NCI-H2171 treated with DMSO at 0.1 percent for 48 hours (cell line): ENCODE measurements around the gene NOL4L.

Experiments
- DNase-seq: peaks from one replicate; lab custom pipeline; 2025; lab: John Stamatoyannopoulos, UW

Gene NOL4L

GRCh38 chr20:32560989-32561830 is 23.9 kb downstream of the NOL4L start:
- DNase-seq: peak; percentile 94

- no peak for DNase-seq
Measured at GRCh38 chr20:32560482-32560988, 24.6 kb downstream of the NOL4L start.

DNA sequence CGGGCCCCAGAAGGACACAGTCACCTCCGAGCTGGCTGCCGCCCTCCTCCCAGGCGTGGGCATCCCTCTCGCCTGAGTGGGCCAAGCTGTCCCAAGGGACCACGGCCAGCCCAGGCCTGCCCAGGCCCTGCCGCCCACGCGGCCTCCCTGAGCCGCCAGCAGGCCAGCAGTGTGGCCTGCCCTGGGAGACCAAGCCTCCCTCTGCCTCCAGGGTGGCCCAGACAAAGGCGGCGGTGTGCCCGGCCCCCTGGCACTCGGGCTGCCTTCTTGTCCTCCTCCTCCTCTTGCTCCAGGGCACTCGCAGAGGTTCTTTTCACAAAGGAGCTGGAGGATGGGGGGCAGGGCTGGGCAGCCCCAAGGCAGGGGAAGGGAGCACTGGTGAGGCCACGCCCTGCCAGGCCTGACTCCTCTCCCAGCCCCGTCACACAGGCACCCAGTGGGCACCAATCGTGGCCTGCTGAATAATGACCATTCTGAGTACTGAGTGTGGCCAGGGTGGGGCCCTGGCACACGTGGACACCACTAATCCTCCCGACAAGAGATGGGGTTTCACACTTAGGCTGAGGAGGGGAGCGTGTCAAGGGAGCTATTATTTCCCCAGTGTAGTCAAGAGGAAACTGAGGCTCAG is 25.3 kb downstream of the NOL4L start:
- DNase-seq: peak; percentile 51

DNA sequence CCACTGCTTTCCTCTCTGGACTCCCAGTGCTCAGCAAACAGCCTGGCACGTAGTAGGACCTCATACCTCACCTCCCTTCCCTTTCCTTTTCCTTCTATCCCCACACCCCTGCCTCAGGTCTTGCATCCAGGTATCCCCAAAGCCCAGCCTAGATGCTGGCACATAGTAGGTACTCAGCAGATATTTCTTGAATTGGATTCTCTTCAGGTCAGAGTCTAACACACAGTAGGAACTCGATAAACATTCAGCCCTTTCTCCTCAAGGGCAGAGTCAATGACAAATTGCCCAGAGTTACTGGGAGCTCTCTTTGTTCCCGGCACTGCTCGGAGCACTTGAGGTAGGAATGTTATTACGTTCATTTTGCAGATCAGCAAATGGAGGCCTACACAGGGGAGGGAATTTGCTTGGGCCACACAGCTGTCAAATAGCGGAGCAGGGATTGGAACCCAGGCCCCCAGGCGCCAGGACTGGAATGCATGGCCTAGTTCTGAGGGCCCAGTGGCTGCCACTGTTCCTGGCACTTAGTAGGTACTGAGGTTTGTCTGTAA is 25.9 kb downstream of the NOL4L start:
- peak; percentile 51 for DNase-seq

DNA sequence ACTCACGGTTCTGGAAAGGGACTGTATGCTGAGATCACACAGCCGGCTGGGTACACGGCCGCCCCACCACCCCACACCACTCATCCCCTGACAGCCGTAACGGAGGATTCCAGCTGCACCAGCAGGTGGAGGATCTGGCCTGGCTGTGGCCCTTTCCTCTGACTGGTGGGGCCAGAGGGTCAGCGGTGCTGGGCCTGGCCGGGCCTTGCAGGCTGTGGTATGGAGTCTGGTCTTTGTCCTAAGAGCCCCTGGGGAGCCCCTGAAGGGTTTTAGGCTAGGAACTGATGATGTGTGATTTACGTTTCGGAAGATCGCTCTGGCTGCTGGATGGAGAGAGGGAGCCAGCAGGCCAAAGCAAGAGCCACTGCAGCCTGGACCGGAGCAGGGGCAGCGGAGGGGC is 26.6 kb downstream of the NOL4L start:
- no peak for DNase-seq

DNA sequence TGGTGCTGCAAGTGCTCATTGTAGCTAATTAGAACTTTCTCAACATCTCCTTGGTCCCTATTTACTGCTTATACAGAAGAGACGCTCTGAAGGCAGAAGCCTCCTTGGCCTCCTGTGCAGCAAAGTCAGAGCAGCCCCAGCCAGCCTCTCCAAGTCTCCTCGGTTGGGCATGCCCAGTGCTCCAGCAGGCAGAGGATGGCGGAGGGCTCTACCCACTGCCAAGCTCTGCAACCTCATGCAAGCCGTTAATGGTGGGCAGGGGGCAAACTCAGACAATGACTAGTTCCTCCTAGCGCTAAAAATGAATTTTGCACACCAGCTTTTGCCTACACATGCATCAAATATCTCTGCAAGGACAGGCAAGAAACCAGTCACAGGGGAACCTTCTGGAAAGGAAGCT is 27.8 kb downstream of the NOL4L start:
- no peak for DNase-seq

- DNase-seq: no peak
Measured at GRCh38 chr20:32556312-32557184, 28.6 kb downstream of the NOL4L start.

GRCh38 chr20:32555584-32555983 is 29.5 kb downstream of the NOL4L start:
- DNase-seq: no peak

DNA sequence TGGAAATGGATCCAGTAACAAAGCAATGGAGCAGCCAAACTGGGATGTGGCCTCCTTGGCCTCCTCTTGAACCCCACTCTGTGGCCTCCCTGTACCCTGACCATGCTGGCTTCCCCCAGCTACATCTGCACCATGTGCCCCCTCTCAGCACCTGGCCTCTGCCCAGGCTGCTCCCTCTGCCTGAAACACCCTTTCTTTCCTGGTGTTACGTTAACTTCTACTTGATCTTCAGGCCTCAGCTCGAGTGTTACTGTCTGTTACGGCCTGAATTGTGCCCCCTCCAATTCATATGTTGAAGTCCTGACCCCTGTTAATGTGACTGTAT is 30.2 kb downstream of the NOL4L start:
- DNase-seq: no peak

DNA sequence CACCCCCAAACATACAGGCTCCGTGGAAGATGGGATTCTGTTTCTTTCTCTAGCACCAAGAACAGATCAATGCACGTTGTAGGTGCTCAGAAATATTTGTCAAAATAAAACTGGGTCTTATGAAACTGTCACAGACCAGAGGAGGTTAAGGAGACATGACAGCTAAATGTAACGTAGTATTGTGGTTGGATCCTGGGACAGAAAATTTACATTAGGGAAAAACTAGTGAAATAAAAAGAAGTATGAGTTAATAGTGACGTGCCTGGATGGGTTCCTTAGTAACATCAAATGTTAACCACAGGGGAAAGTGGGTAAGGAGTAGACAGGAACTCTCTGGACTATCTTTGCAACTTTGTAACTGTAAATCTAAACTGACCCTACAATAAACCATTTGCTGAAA is 31.5 kb downstream of the NOL4L start:
- DNase-seq: no peak

GRCh38 chr20:32551693-32552092 is 33.4 kb downstream of the NOL4L start:
- no peak for DNase-seq

- DNase-seq: no peak
Measured at GRCh38 chr20:32549842-32550241, 35.3 kb downstream of the NOL4L start.

DNA sequence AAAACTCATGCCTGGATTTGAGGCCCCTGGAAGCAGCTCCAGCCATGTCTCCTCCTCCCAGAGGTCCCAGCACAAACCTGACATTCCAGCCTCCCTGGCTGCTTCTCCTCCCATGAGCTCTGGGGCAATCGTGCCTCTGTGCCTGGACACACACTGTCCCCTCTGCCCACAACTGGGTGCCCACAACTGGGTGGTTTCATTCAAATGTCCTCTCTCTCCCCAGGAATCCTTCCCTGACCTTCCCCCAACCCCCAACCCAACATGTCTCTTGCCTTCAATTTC is 37.4 kb downstream of the NOL4L start:
- no peak for DNase-seq

- no peak for DNase-seq
Measured at GRCh38 chr20:32546918-32547752, 38.0 kb downstream of the NOL4L start.

DNA sequence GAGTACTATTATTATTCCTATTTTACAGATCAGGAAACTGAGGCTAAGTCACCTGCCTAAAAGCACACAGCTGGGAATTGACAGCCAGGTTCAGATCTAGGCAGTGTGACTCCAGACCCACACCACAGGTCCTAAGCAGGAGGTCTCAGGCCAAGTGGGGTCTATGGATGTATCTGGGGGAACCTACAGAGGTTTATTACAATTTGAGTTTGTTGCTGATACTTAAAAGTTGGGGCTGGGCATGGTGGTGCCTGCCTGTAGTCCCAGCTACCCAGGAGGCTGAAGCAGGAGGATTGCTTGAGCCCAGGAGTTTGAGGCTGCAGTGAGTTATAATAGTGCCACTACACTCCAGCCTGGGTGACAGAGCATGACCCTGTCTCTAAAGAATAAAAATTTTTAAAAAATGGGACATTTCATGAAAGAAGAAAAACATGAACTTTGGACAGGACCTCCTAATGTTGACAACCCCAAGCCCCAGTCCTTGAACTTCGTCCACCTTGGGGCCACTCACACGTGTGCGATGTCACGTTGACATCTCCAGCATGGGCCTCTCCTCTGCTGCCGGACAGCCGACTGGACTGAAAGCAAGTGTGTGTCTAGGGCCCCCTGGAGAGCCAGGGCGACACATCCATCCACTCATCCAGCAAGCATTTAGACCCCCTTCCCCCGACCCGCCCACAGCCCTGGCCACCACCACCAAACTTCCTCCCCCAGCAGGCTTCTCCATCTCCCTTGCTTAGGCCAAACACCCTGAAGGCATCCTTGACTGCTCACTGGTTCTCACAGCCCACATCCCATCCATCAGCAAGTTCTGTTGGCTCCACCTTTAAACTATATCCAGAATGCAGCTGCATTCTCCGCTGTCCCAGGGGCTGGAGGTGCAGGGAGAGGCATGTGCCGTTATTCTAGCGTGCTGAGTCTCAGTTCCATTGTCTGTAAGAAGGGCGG is 40.0 kb downstream of the NOL4L start:
- no peak for DNase-seq

- no peak for DNase-seq
Measured at GRCh38 chr20:32544260-32544722, 40.8 kb downstream of the NOL4L start.

DNA sequence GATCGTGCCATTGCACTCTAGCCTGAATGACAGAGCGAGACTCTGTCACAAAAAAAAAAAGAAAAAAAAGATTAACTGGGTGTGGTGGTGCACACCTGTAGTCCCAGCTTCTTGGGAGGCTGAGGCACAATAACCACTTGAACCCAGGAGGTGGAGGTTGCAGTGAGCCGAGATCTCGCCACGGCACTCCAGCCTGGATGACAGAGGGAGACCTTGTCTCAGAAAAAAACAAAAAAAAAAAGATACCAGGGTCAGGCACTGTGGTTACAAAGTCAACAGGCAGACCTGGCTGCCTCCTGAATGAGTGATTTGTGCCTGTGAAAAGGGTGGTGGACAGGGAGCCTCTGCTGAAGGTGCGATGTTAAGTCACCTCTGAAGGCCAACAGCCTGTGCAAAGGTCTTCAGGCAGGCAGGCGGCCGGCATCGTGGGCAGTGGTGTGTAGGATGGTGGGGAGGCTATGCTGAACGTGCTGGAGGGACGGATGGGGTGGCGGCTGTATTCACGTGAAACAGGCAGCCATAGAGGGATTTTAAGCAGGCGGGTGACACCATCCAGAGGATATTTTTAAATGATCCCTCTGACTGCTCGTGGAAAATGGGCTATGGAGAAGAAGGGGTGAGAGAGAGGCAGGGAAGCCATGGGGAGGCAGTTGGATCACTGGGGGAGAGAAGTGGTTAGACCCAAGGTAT is 41.4 kb downstream of the NOL4L start:
- DNase-seq: no peak

- no peak for DNase-seq
Measured at GRCh38 chr20:32542259-32542615, 42.9 kb downstream of the NOL4L start.

DNA sequence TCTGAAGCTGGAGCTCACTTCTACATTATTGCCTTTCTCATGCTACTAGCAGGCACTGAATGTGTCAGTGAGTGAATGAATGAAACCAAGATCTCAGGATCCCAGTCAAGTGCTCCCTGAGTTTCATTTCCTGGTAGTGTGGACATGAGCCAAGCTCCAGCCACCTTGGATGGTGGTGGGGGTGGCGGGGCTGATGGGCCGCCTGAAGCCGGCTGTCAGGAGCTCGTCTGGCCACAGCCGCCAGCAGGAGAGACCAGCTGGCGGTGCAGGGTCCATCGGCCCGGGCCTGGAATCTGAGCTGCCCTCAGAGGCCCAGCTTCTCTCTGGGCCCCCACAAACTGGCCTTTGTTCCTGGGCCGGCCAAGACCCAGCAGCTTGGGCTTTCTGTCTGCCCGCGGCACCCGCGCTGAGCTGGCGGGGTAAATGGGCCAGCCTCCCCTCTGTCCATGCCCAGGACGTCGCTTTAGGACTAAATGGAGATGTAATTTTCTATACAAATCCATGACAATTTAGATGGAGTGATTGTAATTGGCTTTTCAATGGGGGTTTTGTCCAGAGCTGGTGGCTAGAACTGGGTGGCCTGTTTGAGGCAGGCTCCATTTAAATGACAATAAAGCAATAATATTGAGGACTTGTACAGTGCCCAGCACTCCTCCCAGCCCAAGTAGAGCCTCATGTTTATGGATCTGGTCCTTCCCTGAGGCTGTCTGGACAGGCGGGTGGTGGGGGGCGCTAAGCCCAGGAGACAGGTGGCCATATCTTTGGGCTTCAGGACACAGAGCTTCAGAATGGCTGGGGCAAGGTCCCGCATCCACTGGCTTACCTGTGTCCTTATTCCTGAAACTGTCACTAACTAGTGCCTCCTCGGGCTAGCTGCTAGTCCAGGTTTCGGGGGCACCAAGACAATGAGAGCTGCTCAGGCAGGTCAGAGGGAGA is 43.5 kb downstream of the NOL4L start:
- DNase-seq: no peak
